Measurements from ENCODE around the gene CRYBA1.

The CRYBA1 gene

GRCh38 chr17:29283496-29283895 lies 36.8 kb downstream of the CRYBA1 start:
- DNase-seq (ENCODE audit: low spot score), result peak; percentile 16

- no peak for DNase-seq (ENCODE audit: low spot score)
These were observed 37.3 kb downstream of the CRYBA1 start for GRCh38 chr17:29283961-29284360.

GRCh38 chr17:29289852-29290251 lies 43.2 kb downstream of the CRYBA1 start:
- no peak for DNase-seq (ENCODE audit: low spot score)

GRCh38 chr17:29291163-29291752 lies 44.6 kb downstream of the CRYBA1 start:
- DNase-seq (ENCODE audit: low spot score), result peak; percentile 78

GRCh38 chr17:29292071-29292991 lies 45.7 kb downstream of the CRYBA1 start:
- peak; percentile 61 for DNase-seq (ENCODE audit: low spot score)

- peak; percentile 32 for DNase-seq (ENCODE audit: low spot score)
These were observed 46.6 kb downstream of the CRYBA1 start for GRCh38 chr17:29292992-29293889.

GRCh38 chr17:29293890-29294579 lies 47.4 kb downstream of the CRYBA1 start, which contains the start of gene NUFIP2:
Gene NUFIP2 (minus strand): TSS chr17:29294148. CDS start chr17:29294059, 89 bp downstream.
- peak; percentile 99 for DNase-seq (ENCODE audit: low spot score)

GRCh38 chr17:29294580-29294900 lies 47.9 kb downstream of the CRYBA1 start:
- no peak for DNase-seq (ENCODE audit: low spot score)

GRCh38 chr17:29295420-29295819 lies 48.8 kb downstream of the CRYBA1 start:
- DNase-seq (ENCODE audit: low spot score), result no peak

- no peak for DNase-seq (ENCODE audit: low spot score)
These were observed 52.4 kb downstream of the CRYBA1 start for GRCh38 chr17:29299031-29299430.

GRCh38 chr17:29303386-29303785 lies 56.7 kb downstream of the CRYBA1 start:
- DNase-seq (ENCODE audit: low spot score), result no peak
